Measurements from ENCODE around the gene DMRTC1.
"Not testable (repeated sequence)": the region's sequence is repeated elsewhere in the genome, so short reads cannot be mapped to it uniquely, and the experiment has no call there.

- not testable (repeated sequence) for TF ChIP-seq CTCF (conservative IDR thresholded peaks at IDR 0.05); ZFX (IDR thresholded peaks at IDR 0.05)
Observed at GRCh38 chrX:72889740-72890139, 53.9 kb downstream of the DMRTC1 start.
